Epithelial cell of proximal tubule (primary cell): ENCODE data around the gene NBAS. TPM values are rescaled to one million over a fixed set of nuclear protein-coding genes. Genes with fewer than 3 reads are reported as not detected.
"Not testable (repeated sequence)": the region's sequence is repeated elsewhere in the genome, so short reads cannot be mapped to it uniquely, and the experiment has no call there.

Experiments
- DNase-seq: peaks from one replicate; pipeline ENCODE4 v3.0.0-alpha.2; 2011; ENCODE audit warnings: low read depth
- H3K4me3 ChIP-seq: 2 replicates; pipeline ENCODE4 v1.5.1; 2011; ENCODE audit warnings: low read depth, mild to moderate bottlenecking, low read length
- CTCF ChIP-seq: conservative IDR thresholded peaks from 2 replicates; pipeline ENCODE4 v1.5.1; 2012; ENCODE audit warnings: low read depth, mild to moderate bottlenecking, low read length
- total RNA-seq: library from RNA; depleted of rRNA; stranded (reverse); fragments of >200 nt; gene quantifications from 2 replicates; pipeline ENCODE4 v1.2.3, GENCODE V29; 2015

NBAS gene
- total RNA-seq, 1 donor from 2014 or later, result 48.4 TPM

GRCh38 chr2:15521641-15522181, 39.4 kb downstream of the NBAS start:
- no peak for TF ChIP-seq CTCF
- no peak overlapping the region for H3K4me3 ChIP-seq
- DNase-seq, result no peak

GRCh38 chr2:15520346-15520745, 40.8 kb downstream of the NBAS start:
- DNase-seq, result no peak
- no peak overlapping the region for H3K4me3 ChIP-seq
- no peak for TF ChIP-seq CTCF

GRCh38 chr2:15518759-15519158, 42.4 kb downstream of the NBAS start:
- not testable (repeated sequence) for H3K4me3 ChIP-seq, DNase-seq

DNA sequence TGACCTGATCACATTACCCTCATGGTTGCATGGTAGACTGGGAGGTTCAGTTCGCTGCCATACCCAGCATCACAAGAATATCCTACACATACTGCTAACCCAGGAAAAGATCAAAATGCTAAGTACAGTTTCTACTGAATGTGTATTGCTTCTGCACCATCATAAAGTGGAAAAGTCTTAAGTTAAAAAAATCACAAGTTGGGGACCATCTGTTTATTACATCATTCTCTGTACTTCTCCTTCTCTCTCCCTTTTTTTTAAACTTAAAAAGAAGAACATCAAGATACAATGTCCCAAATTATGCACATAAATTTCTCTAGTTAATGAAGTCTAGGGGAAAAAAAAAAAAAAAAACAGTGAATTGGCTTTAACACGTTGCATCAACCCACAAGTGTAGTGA, 43.3 kb downstream of the NBAS start:
- DNase-seq, result no peak
- TF ChIP-seq CTCF, result no peak

GRCh38 chr2:15511686-15512085, 49.4 kb downstream of the NBAS start:
- no peak overlapping the region for H3K4me3 ChIP-seq
- no peak for TF ChIP-seq CTCF
- no peak for DNase-seq

More for the DNA sequence above, 43.3 kb downstream of the NBAS start:
- H3K4me3 ChIP-seq, result no peak overlapping the region

GRCh38 chr2:15510552-15510951, 50.6 kb downstream of the NBAS start:
- H3K4me3 ChIP-seq, result no peak overlapping the region
- no peak for TF ChIP-seq CTCF
- no peak for DNase-seq

- no peak for DNase-seq
- no peak overlapping the region for H3K4me3 ChIP-seq
- TF ChIP-seq CTCF, result no peak
Measured at GRCh38 chr2:15510131-15510530, 51.0 kb downstream of the NBAS start.

GRCh38 chr2:15507697-15508096, 53.4 kb downstream of the NBAS start:
- no peak for TF ChIP-seq CTCF
- no peak for DNase-seq
- H3K4me3 ChIP-seq, result no peak overlapping the region
